Activated T-cell treated with anti-CD3 and anti-CD28 coated beads for 24 hours (primary cell): Measurements from ENCODE around the gene CASS4.

Experiments
- DNase-seq: peaks from one replicate; pipeline ENCODE4 v3.0.0-alpha.2; 2020; ENCODE audit warnings: low read depth

The CASS4 gene

GRCh38 chr20:56424931-56425330, 12.9 kb downstream of the CASS4 start:
- DNase-seq, result no peak

- DNase-seq, result no peak
Observed at GRCh38 chr20:56426026-56426425, 14.0 kb downstream of the CASS4 start.

GRCh38 chr20:56426926-56427325, 14.9 kb downstream of the CASS4 start:
- no peak for DNase-seq

- DNase-seq, result no peak
Observed at GRCh38 chr20:56427797-56428196, 15.7 kb downstream of the CASS4 start.

- DNase-seq, result no peak
Observed at GRCh38 chr20:56428410-56428809, 16.4 kb downstream of the CASS4 start.

GRCh38 chr20:56428881-56429280, 16.8 kb downstream of the CASS4 start:
- no peak for DNase-seq

- DNase-seq, result peak; percentile 37
Observed at GRCh38 chr20:56429502-56429901, 17.4 kb downstream of the CASS4 start.

GRCh38 chr20:56429941-56430340, 17.9 kb downstream of the CASS4 start:
- no peak for DNase-seq

- DNase-seq, result no peak
Observed at GRCh38 chr20:56430461-56430860, 18.4 kb downstream of the CASS4 start.

GRCh38 chr20:56430957-56431356, 18.9 kb downstream of the CASS4 start:
- DNase-seq, result no peak

- DNase-seq, result no peak
Observed at GRCh38 chr20:56431471-56431870, 19.4 kb downstream of the CASS4 start.

- DNase-seq, result no peak
Observed at GRCh38 chr20:56433221-56433879, 21.3 kb downstream of the CASS4 start.

- no peak for DNase-seq
Observed at GRCh38 chr20:56433880-56434255, 21.8 kb downstream of the CASS4 start.

GRCh38 chr20:56437196-56437960, 25.3 kb downstream of the CASS4 start:
- DNase-seq, result no peak

GRCh38 chr20:56438284-56438683, 26.2 kb downstream of the CASS4 start:
- no peak for DNase-seq

GRCh38 chr20:56439771-56440291, 27.8 kb downstream of the CASS4 start:
- no peak for DNase-seq

GRCh38 chr20:56440346-56441007, 28.4 kb downstream of the CASS4 start:
- peak; percentile 60 for DNase-seq

- DNase-seq, result no peak
Observed at GRCh38 chr20:56442389-56443365, 30.6 kb downstream of the CASS4 start.

GRCh38 chr20:56443654-56444540, 31.8 kb downstream of the CASS4 start:
- no peak for DNase-seq

GRCh38 chr20:56445130-56445529, 33.1 kb downstream of the CASS4 start:
- no peak for DNase-seq

GRCh38 chr20:56445540-56445939, 33.5 kb downstream of the CASS4 start:
- DNase-seq, result no peak
